ENCODE data around the gene ATG2B. TPM values are rescaled to one million over a fixed set of nuclear protein-coding genes. Genes with fewer than 3 reads are reported as not detected.

The ATG2B gene
- polyA plus RNA-seq, 2 of the 4 experiments (the other 2 are of a cell fraction): 7.1 to 17.0 TPM

GRCh38 chr14:96310906-96311305 lies 52.2 kb downstream of the ATG2B start:
- TF ChIP-seq JUN (IDR thresholded peaks at IDR 0.05) (no peak), USF2 (IDR thresholded peaks at IDR 0.05) (no peak), BHLHE40 (IDR thresholded peaks at IDR 0.05; ENCODE audit: low read depth, low read length) (no peak), PHF8 (IDR thresholded peaks at IDR 0.05; ENCODE audit: borderline replicate concordance, low read depth) (no peak), KDM1A (IDR thresholded peaks at IDR 0.05; ENCODE audit: low read depth) (no peak), HMGXB4 (CRISPR knock-in tag; IDR thresholded peaks at IDR 0.05; ENCODE audit: borderline replicate concordance) (no peak), FOXS1 (CRISPR knock-in tag; IDR thresholded peaks at IDR 0.05) (no peak), HOXA7 (CRISPR knock-in tag; IDR thresholded peaks at IDR 0.05) (no peak), JUNB (IDR thresholded peaks at IDR 0.05) (no peak), ZC3H11A (IDR thresholded peaks at IDR 0.05) (no peak), RCOR1 (IDR thresholded peaks at IDR 0.05; ENCODE audit: low read depth, low read length) (no peak), TFCP2L1 (CRISPR knock-in tag; IDR thresholded peaks at IDR 0.05) (no peak), TP53 (CRISPR knock-in tag; IDR thresholded peaks at IDR 0.05) (no peak)
- ATAC-seq (no peak), FAIRE-seq (no peak), DNase-seq (ENCODE audit: low read depth in 1 of 2, low spot score in 1 of 2) (no peak)
- no peak overlapping the region; a peak in 1 of 6 replicates for H3K27ac ChIP-seq
- no peaks in the 10 kb centered on the region for H3K9me3 ChIP-seq
- CTCF ChIA-PET: interaction anchor here (1.1 to 1.6 kb wide), 3 partner anchors 8 to 310 kb away, joined by 3 to 4 read pairs (median 3); no protein-coding TSS in a partner anchor
- 86% methylated on average over 6 of the region's 6 CpGs for WGBS (ENCODE audit: missing lambda C conversion rate)
- peak overlapping the region; percentile 78; the same call in 1 of the 3 replicates for H3K4me2 ChIP-seq
- H3K4me1 ChIP-seq: peaks cover 39% of the 10 kb centered on the region
- H3K4me3 ChIP-seq: no peak overlapping the region
- POLR2A ChIA-PET: no interaction called here

GRCh38 chr14:96309896-96310330 lies 53.2 kb downstream of the ATG2B start:
- DNase-seq (ENCODE audit: low read depth in 1 of 2, low spot score in 1 of 2) (peak; percentile 8 to 44), ATAC-seq (peak; percentile 72 to 82; a peak in 5 of 6 replicates), FAIRE-seq (peak; percentile 63)
- Histone ChIP-seq H3K9me3 (no peaks in the 10 kb centered on the region), H3K27ac (peak overlapping the region; percentile 60 to 74), H3K4me3 (no peak overlapping the region; the same call in 2 of the 3 replicates), H3K4me2 (peak overlapping the region; percentile 78), H3K4me1 (peaks cover 39% of the 10 kb centered on the region)
- 31% methylated on average over 5 of the region's 5 CpGs for WGBS (ENCODE audit: missing lambda C conversion rate)
- POLR2A ChIA-PET: no interaction called here
- CTCF ChIA-PET: interaction anchor here (0.7 to 1.6 kb wide), 8 partner anchors 9 to 309 kb away, joined by 3 to 4 read pairs (median 3); no protein-coding TSS in a partner anchor
- TF ChIP-seq RAD21 (conservative IDR thresholded peaks at IDR 0.05 in 1 of 2, IDR thresholded peaks at IDR 0.05 in 1 of 2): peak; percentile 34 to 56; a peak in 3 of 5 replicates
- no peak for TF ChIP-seq RNF2 (IDR thresholded peaks at IDR 0.05; ENCODE audit: borderline replicate concordance, low read depth)
- TF ChIP-seq SMC3 (IDR thresholded peaks at IDR 0.05): 0 out of 3 replicates have a peak, but pooled peaks have one; percentile 37
- TF ChIP-seq CTCF (IDR thresholded peaks at IDR 0.05): peak; percentile 35
- no peak for TF ChIP-seq KDM5A (IDR thresholded peaks at IDR 0.05)
